ENCODE results near the gene ESX1.
"Not testable (repeated sequence)": the region's sequence is repeated elsewhere in the genome, so short reads cannot be mapped to it uniquely, and the experiment has no call there.

ESX1 gene

DNA sequence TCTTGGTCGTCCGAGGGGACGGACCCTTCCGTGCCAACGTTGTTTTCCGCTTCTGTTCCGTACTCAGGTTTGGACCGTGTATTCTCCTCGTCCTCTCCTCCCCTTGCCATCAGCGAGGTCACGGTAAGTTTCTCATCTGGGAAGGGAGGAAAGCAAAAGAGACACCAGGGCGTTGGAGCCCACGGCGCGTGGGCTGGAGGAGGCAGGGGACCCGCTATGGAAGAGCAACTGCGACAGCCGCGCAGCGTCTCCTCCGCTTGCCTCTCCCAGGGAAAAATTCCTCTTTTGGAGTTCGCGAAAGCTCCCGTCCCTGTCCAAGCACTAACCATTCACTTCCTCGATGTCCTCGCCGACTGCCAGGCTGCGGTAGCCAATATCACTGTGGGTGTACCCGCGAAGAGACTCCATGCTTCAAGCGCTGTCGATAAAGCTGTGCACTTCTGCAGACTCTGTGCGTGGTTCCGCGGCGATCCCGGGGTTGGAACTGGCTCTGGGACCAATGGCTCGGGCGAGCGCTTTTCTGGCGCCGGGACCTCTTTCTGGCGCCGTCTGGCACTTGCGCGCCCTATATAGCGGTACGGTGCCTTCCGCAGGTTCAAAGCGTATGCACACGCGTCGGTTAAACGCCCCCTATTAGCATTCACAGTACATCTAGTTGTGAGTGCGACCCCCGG, at the start of gene ESX1:
Gene ESX1, minus strand, starts transcription at position 492 of the 674 bp plus-strand sequence. Its CDS starts 84 bp downstream, at position 408.
- no peak for DNase-seq

DNA sequence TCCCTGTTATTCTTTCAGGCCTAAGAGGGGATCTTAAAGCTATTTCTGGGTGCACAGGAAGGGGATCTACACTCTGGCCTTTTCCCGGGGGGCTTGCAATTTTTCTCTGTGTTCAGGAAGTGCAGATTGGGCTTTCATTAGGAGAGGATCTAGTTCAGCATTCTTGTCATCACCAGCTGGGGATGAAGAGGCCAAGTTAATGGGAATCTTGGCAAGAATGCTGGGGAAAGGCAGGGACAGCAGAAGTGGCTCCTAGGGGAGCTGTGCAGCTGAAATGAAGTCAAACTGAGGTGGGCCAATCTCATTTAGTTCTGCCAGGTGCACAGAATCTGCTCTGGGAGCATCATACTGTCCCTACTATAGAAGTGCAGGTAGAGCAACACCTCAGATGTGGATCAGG, 40.9 kb upstream of the ESX1 start:
- no peak for DNase-seq

DNA sequence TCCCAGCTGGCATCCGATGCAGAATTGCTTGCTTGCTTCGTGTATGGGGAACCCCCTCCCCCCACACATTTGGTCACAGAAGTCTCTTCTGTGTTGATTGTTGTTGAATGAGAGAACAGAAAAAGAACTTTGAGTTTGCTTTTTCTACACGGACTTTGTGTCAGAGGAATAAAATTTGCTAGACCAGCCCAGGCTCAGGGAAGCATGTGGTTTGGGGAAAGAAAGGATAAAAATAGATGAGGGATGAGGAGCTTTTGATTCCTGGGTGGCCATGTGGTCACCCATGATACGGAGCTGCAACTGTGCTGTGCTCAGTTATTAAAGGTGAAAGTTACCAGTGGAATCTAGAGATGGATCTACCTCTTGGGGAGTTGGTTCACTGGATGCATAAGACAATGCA, 34.2 kb upstream of the ESX1 start:
- no peak for DNase-seq

DNA sequence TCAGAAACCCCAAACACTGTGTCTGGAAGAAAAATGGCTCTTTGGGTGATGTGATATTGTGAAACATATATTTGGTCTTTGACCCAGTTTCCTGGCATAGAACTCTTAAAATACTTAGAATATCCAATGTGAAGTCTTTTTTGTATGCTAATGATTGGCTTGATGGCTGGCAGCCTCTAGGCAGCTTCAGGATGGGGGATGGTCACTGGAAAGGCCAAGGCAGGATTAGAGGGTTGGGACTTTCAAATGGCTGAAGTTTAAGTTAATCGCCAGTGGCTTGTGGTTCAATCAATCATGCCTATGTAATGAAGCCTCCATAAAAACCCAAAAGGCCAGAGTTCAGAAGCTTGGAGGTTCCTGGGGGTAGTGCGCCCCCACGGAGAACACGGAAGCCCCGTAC, 33.5 kb upstream of the ESX1 start:
- DNase-seq = no peak

DNA sequence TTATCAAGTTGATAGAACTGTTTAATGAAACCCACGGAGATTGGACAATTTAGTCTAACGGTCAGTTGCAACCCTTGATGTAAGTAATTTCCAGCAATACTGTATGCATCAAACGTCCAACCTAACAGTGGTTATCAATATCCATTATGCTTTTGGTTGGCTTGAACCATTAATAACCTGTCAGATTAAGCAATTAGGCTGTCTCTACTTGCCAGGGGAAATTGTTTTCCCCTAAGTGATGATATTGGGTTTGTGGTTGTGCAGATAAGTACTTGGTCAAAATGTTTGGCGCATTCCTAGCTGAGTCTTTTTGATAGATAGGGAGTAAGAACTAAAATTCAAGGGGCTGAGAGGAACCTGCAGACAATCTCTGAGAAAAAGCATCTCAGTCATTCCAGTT, 30.5 kb upstream of the ESX1 start:
- DNase-seq = no peak

DNA sequence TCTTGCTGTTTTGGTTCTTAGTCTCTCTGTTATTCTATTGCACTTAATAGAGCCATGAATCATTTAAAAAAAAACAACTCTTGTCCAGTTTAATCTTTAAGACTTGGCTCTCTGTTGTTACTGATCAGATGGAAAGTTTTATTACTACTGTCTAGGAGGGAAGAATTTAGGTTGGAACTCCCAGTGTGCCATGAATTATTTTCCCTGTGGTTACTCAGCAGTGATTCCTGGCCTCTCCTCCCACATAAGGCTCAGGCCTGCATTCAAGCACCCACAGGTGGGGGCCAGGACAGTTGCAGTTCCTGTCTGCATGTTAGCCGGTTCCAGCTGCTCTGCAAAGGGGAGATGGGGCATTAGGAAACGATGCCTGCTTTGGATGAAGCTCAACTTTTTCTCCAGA, 29.8 kb upstream of the ESX1 start:
- DNase-seq = no peak

DNA sequence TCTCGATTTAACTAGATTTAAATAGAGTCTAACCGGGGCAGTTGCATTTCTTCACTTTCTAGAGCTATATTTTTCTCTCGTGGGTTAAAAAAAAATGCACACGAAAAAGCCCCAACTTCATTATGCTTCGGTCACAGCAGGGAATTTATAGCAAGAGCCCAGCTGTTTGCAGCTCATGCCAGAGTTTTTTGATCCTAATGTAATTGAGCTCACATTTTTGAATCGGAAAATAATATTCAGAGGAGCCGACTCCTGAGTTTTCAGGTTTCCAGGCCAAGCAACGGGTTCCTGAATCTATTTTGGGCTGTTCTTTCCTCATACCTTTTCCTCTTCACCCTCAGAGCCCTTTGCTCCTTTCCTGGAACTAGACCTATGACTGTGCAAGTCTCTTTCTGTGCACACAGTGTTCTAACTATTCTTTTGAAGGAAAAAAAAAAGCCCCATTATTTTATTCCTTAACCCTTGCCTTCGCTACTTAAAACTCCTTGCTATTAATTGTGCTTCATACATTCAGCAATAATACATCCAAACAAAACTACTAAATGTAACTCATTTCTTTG, 27.5 kb upstream of the ESX1 start:
- no peak for DNase-seq

DNA sequence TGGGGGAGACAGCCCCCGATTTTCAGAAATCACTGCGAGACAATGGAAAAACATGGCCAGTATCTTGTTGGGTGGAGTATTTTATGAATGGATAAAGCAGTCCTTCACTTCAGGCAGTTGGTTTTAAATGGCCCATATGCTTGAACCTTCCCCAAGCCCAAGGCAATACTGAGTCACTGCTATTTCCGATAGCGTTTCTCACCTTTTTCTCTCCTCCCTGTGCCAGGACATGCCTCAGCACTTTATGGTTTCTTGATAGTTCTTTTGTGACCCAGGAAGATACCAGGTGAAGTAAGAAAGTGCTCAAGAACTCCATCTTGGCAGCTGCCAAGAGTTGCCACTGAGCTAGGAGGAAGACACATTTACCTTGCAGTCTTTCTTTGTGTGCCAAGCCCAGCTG, 26.8 kb upstream of the ESX1 start:
- no peak for DNase-seq

DNA sequence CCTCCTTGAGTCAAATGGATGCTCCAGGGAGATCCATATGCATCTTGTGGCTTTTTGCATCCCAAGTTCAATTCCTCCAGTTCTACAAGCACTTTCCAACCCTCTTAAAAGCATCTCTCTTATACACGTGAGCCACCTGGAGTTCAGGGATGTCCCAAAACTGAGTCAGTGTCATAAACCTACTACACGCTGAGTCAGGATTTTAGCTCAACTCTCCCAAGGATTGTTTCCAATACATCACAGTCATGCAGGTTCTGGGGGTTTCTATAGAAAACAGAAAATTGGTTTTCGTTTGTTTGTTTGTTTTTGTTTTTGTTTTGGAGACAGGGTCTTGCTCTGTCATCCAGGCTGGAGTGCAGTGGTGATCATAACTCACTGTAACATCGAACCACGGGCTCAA, 25.9 kb upstream of the ESX1 start:
- no peak for DNase-seq

DNA sequence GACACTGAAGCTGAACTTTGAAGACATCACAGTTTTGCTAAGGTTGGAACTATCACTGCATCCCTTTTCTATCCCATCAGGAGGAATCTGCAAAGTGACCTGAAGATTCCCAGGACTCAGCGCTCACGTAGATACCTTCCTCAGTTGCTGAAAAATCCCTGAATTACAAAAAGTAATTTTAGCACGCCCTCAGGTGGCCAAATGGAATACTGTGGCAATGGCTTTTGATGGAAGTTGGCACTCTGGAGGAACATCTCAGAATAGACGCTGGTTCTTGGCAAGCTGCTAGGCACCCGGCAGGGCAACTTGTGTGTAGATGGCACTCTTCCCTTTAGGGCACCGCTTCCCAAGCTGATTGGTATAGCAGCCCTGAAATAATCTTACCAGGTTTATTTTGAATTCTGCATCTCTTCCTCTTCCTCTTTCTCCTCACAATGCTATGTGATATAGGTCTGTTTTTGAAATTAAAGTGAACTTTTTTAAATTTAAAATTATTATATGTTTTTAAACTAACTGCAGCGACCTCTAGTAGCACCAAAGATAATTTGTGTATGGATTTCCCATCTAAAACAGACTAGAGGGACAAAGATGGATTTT, 16.3 kb upstream of the ESX1 start:
- no peak for DNase-seq

DNA sequence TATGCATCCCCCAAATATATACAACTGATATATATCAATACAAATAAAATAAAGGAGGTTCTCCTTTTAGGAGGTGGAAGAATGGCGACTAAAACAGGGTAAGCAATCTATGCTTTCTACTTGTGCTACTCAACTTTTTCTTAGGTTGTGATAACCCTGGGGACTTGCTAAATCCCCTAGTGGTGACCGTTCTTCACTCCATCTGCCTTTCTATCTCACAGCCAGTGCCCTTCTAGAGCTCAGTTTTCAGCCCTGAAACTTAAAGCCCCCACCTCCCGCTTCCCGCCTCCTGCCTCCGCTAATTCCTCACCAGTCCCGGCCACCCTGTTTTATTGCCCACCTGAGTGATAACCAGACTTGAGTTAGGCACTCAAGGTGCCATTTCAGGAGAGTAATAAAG, 15.5 kb upstream of the ESX1 start:
- no peak for DNase-seq

DNA sequence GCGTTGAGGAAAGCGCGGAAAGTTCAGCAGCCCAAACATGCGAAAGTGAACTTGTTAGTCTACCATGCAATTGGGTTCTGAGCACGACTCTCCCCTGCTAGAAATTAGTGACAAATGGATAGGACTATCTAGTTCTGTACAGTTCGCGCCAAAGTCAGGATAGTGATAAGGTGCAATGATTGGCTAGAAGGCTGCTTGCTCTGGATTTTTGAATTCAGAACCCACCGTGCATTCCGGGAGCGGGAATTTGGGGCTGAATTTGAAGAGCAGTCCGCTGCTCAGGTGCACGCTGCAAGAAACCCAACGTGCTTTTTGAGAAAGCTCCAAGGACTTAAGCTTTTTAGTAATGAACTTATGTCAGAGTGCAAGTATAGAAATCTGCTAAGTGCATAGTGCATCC, 732 bp upstream of the ESX1 start:
- DNase-seq = no peak

DNA sequence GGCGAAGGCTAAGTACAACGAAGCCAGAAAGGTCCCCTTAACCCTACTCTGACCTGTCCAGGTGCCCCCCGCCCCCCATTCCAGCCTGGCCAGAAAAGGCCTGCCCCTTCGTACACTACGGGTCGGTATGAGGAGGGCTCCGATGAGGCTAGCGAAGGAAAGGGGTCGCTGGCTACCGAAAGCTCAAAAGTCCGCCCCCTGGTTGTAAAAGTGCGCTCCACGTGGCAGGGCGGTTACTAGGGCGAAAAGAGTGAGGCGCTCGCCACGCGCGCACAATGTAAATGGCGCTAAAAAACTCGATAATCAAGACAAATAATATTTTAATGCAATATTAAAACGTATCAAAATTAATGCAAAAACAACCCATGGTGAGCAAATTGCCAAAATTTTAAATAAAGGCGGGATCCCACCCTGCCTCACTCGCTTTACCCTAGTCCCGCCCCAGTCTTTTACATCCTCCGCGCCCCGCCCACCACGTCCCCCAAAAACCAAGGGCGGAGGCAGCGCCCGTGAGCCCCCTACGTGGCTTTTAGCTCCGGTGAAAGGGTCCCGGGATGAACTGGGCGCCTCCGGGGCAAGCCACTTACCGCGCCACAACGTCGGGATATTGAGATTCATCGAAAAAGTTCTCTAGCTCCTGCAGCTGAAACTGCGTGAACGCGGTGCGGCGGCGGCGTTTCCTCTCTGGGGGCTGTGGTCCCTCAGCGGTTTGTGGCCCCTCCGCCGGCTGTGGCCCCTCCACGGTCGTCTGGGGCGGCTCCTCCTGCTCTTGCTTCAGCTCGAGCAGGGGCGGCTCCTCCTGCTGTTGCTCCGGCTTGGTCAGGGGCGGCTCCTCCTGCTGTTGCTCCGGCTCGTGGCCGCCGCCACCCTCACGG, 929 bp downstream of the ESX1 start:
- no peak for DNase-seq

DNA sequence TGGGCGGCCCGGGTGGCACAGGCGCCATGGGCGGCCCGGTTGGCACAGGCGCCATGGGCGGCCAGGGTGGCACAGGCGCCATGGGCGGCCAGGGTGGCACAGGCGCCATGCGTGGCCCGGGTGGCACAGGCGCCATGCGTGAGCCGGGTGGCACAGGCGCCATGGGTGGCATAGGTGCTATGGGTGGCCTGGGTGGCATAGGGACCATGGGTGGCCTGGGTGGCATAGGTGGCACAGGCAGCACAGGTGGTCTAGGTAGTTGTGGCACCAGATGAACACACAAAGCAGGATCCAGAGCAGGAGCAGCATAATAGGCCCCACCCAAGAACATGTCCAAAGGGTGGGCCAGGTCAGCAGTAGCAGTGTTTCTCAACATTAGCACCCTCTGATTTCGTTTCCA, 4.3 kb downstream of the ESX1 start:
- no peak for DNase-seq

DNA sequence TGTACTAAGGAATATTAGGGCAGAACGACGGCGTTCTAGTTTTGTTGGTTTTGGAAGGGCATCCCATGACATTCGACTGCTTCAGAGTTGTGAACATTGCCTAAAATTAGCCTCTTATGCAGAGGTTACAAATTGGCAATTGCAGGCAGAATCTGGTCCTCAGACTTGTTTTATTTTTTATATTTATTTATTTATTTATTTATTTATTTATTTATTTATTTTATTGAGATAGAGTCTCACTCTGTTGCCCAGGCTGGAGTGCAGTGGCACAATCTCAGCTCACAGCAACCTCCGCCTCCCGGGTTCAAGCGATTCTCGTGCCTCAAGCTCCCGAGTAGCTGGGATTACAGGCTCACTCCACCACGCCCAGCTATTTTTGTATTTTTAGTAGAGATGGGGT, 24.7 kb downstream of the ESX1 start:
- DNase-seq = not testable (repeated sequence)

DNA sequence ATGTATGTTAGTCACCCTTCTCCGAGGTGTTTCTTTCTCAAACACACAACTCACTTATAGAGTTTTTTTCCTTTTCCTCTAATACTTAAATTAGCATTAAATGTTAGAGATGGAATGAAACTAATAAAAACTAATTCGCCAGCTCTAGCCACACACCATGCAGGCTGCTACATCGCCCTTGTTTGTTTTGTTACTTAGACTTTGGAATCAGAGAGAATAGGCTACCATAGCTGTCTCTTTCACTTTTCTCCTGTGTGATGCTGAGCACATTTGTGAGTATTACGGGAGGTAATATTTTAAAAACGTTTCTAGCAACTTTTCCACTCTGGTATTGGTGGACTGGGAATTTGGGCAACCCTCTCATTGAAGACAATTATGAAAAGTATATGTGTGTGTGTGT, 43.5 kb downstream of the ESX1 start:
- no peak for DNase-seq

DNA sequence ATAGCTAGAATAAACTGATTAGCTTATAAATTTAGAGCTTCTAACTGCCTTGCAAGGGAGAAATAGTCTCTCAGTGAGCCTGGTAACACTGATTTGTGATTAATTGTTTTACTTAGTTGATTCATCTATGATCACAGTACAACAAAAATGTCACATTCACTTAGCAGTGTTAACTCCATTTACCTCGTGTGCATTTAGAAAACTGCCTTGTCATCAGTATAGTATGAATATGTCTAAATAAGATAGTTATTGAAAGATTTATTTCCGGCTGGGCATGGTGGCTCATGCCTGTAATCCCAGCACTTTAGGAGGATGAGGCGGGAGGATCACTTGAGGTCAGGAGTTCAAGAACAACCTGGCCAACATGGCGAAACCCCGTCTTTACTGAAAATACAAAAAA, 49.2 kb downstream of the ESX1 start:
- DNase-seq = no peak
